H1 (cell line): ENCODE results near the gene PITRM1. TPM values are rescaled to one million over a fixed set of nuclear protein-coding genes. Genes with fewer than 3 reads are reported as not detected.

Source experiments
- CTCF ChIA-PET: fragments of 300-600 bp; sonication (Branson Sonifier 250); formaldehyde crosslinking; loops from one replicate; lab custom pipeline; 2021; ENCODE audit not compliant: partially characterized antibody; lab: Charles Lee
- POLR2A ChIA-PET: fragments of 300-600 bp; sonication (Branson Sonifier 250); formaldehyde crosslinking; loops from one replicate; lab custom pipeline; 2021; ENCODE audit warnings: inconsistent platforms; ENCODE audit not compliant: partially characterized antibody; lab: Charles Lee
- DNase-seq, 2 experiments: peaks; one replicate each; pipeline versions ENCODE4 v3.0.0 to v3.0.0-alpha.2; 2010 to 2022; ENCODE audit warnings: low spot score in 2 of 2, low read depth in 1 of 2, mixed read lengths in 1 of 2
- FAIRE-seq: peaks from 2 replicates; lab custom pipeline; 2011; peaks lifted over from hg19 to GRCh38; lab: Jason Lieb, UNC
- H2AFZ ChIP-seq: 2 replicates; pipeline ENCODE4 v1.8.1; 2012; ENCODE audit warnings: low read length, inconsistent platforms
- H2AK5ac ChIP-seq: 2 replicates; pipeline ENCODE4 v1.6.1; 2013; ENCODE audit warnings: low read depth, low read length
- H2BK120ac ChIP-seq: replicated peaks from 2 replicates; pipeline ENCODE3; 2013; ENCODE audit warnings: low read depth, low read length, inconsistent platforms
- H2BK12ac ChIP-seq: 2 replicates; pipeline ENCODE4 v1.6.1; 2013; ENCODE audit warnings: low read depth, low read length
- H2BK15ac ChIP-seq: 2 replicates; pipeline ENCODE4 v1.6.1; 2013; ENCODE audit warnings: low read length
- H2BK20ac ChIP-seq: 2 replicates; pipeline ENCODE4 v1.6.1; 2013; ENCODE audit warnings: low read length
- H2BK5ac ChIP-seq: 2 replicates; pipeline ENCODE4 v1.6.1; 2013; ENCODE audit warnings: low read depth, low read length
- H3K14ac ChIP-seq: 2 replicates; pipeline ENCODE4 v1.6.1; 2013; ENCODE audit warnings: inconsistent platforms; ENCODE audit not compliant: insufficient read length
- H3K18ac ChIP-seq: 2 replicates; pipeline ENCODE4 v1.6.1; 2013; ENCODE audit warnings: low read length; ENCODE audit errors: extremely low read depth
- H3K23ac ChIP-seq: 2 replicates; pipeline ENCODE4 v1.6.1; 2013; ENCODE audit warnings: inconsistent platforms; ENCODE audit not compliant: insufficient read length
- H3K23me2 ChIP-seq: 2 replicates; pipeline ENCODE4 v1.6.1; 2013; ENCODE audit warnings: low read depth, low read length
- H3K27ac ChIP-seq: 2 replicates; pipeline ENCODE4 v1.6.1; 2011; ENCODE audit warnings: low read depth, low read length, inconsistent platforms
- H3K27me3 ChIP-seq, 4 experiments: replicated peaks in 1 of 4; 1 replicate in 1 of 4; 2 replicates in 3 of 4; pipeline versions ENCODE4 v1.6.1 to v1.8.1; 2011 to 2013; ENCODE audit warnings: low read length in 3 of 4, mild to moderate bottlenecking in 3 of 4, inconsistent platforms in 2 of 4, mixed read lengths in 2 of 4, moderate library complexity in 1 of 4; ENCODE audit not compliant: control insufficient read depth in 3 of 4, insufficient read depth in 3 of 4; ENCODE audit errors: extremely low read depth in 1 of 4
- H3K36me3 ChIP-seq, 4 experiments: 2 replicates each; pipeline versions ENCODE4 v1.6.1 to v1.8.1; 2011 to 2013; ENCODE audit warnings: mild to moderate bottlenecking in 4 of 4, low read length in 3 of 4, moderate library complexity in 2 of 4, control low read depth in 1 of 4, inconsistent platforms in 1 of 4; ENCODE audit not compliant: insufficient read depth in 4 of 4, control insufficient read depth in 2 of 4
- H3K4ac ChIP-seq: replicated peaks from 2 replicates; pipeline ENCODE3; 2013; ENCODE audit warnings: low read length, low read depth, mixed read lengths, inconsistent platforms; ENCODE audit not compliant: insufficient read length
- H3K4me1 ChIP-seq, 4 experiments: replicated peaks in 1 of 4; 1 replicate in 1 of 4; 2 replicates in 3 of 4; pipeline versions ENCODE4 v1.6.1 to v1.8.1; 2011 to 2013; ENCODE audit warnings: low read length in 3 of 4, inconsistent platforms in 2 of 4, mixed read lengths in 1 of 4; ENCODE audit not compliant: insufficient read depth in 4 of 4, control insufficient read depth in 3 of 4
- H3K4me2 ChIP-seq, 2 experiments: 2 replicates each; pipeline versions ENCODE4 v1.6.1 to v1.8.1; 2011 to 2013; ENCODE audit warnings: low read depth in 2 of 2, low read length in 2 of 2, control low read depth in 1 of 2, inconsistent platforms in 1 of 2, mild to moderate bottlenecking in 1 of 2; ENCODE audit not compliant: insufficient read depth in 1 of 2
- H3K4me3 ChIP-seq, 4 experiments: fragments of 200-600, 300-600 bp in 1 of 4; sonication (generic), shearing (Covaris generic), sonication (Bioruptor Twin) in 1 of 4; 2 replicates each; pipeline versions ENCODE4 v1.5.1 to v1.8.1; 2011 to 2016; ENCODE audit warnings: low read length in 4 of 4, low read depth in 3 of 4, control low read depth in 2 of 4, inconsistent platforms in 2 of 4, mild to moderate bottlenecking in 2 of 4, mixed read lengths in 1 of 4, moderate library complexity in 1 of 4; ENCODE audit not compliant: insufficient read depth in 2 of 4; ENCODE audit errors: extremely low read depth in 1 of 4
- H3K56ac ChIP-seq: replicated peaks from 2 replicates; pipeline ENCODE3; 2013; ENCODE audit warnings: low read depth, mild to moderate bottlenecking, mixed read lengths, low read length, inconsistent platforms; ENCODE audit not compliant: insufficient read length
- H3K79me1 ChIP-seq: 2 replicates; pipeline ENCODE4 v1.6.1; 2013; ENCODE audit warnings: low read depth, low read length, control low read depth
- H3K79me2 ChIP-seq, 2 experiments: 2 replicates each; pipeline versions ENCODE4 v1.6.1 to v1.8.1; 2012 to 2013; ENCODE audit warnings: low read length in 2 of 2, mild to moderate bottlenecking in 2 of 2, inconsistent platforms in 1 of 2; ENCODE audit not compliant: insufficient read depth in 2 of 2, control insufficient read depth in 1 of 2
- H3K9ac ChIP-seq, 4 experiments: replicated peaks in 1 of 4; 1 replicate in 1 of 4; 2 replicates in 3 of 4; pipeline versions ENCODE4 v1.6.1 to v1.8.1; 2011 to 2013; ENCODE audit warnings: low read depth in 3 of 4, low read length in 3 of 4, control low read depth in 2 of 4, mild to moderate bottlenecking in 2 of 4, moderate library complexity in 2 of 4, inconsistent platforms in 1 of 4; ENCODE audit errors: extremely low read depth in 1 of 4
- H3K9me3 ChIP-seq, 2 experiments: 2 replicates each; pipeline versions ENCODE4 v1.6.1 to v1.8.1; 2012 to 2013; ENCODE audit warnings: mild to moderate bottlenecking in 2 of 2, moderate library complexity in 2 of 2, control low read depth in 1 of 2, inconsistent platforms in 1 of 2, low read depth in 1 of 2, low read length in 1 of 2, mixed read lengths in 1 of 2; ENCODE audit not compliant: insufficient read depth in 2 of 2
- H4K20me1 ChIP-seq, 2 experiments: replicated peaks in 1 of 2; 2 replicates each; pipeline versions ENCODE3 to v1.8.1; 2011 to 2013; ENCODE audit warnings: inconsistent platforms in 2 of 2, low read length in 2 of 2, mild to moderate bottlenecking in 1 of 2; ENCODE audit not compliant: insufficient read depth in 2 of 2, control insufficient read depth in 1 of 2
- H4K5ac ChIP-seq: 2 replicates; pipeline ENCODE4 v1.6.1; 2013; ENCODE audit warnings: low read length, low read depth, mixed read lengths, inconsistent platforms; ENCODE audit not compliant: insufficient read length
- H4K8ac ChIP-seq: 2 replicates; pipeline ENCODE4 v1.8.0; 2013; ENCODE audit warnings: mild to moderate bottlenecking, moderate library complexity, low read length, inconsistent platforms; ENCODE audit not compliant: insufficient read depth; ENCODE audit errors: extremely low read depth
- H4K91ac ChIP-seq: replicated peaks from 2 replicates; pipeline ENCODE3; 2013; ENCODE audit warnings: low read length, mixed read lengths, inconsistent platforms; ENCODE audit not compliant: insufficient read length
- ATF3 ChIP-seq: IDR thresholded peaks from 2 replicates; pipeline ENCODE4 v1.6.1; 2011; ENCODE audit warnings: low read depth, mild to moderate bottlenecking, low read length; ENCODE audit not compliant: insufficient read depth
- E2F6 ChIP-seq: IDR thresholded peaks from 2 replicates; pipeline ENCODE4 v1.6.1; 2012; ENCODE audit warnings: inconsistent platforms
- JUND ChIP-seq: IDR thresholded peaks from 2 replicates; pipeline ENCODE4 v1.6.1; 2011; ENCODE audit warnings: mild to moderate bottlenecking, improper control_type of control experiment, low read length
- KDM4A ChIP-seq: IDR thresholded peaks from one replicate; pipeline ENCODE4 v1.7.1; 2012; ENCODE audit warnings: low read depth, mild to moderate bottlenecking, moderate library complexity, low read length, inconsistent platforms; ENCODE audit not compliant: severe bottlenecking
- KDM5A ChIP-seq: fragments of 200-600 bp; IDR thresholded peaks from 2 replicates; pipeline ENCODE4 v1.7.1; 2012; ENCODE audit warnings: mild to moderate bottlenecking, low read length, inconsistent platforms, mixed read lengths
- MAX ChIP-seq: IDR thresholded peaks from 2 replicates; pipeline ENCODE4 v1.6.1; 2012; ENCODE audit warnings: inconsistent platforms
- RXRA ChIP-seq: IDR thresholded peaks from 2 replicates; pipeline ENCODE4 v1.6.1; 2011; ENCODE audit warnings: low read depth, mild to moderate bottlenecking, low read length, moderate library complexity; ENCODE audit not compliant: insufficient read depth
- SP2 ChIP-seq: IDR thresholded peaks from 2 replicates; pipeline ENCODE4 v1.6.1; 2012; ENCODE audit warnings: mild to moderate bottlenecking, low read length, inconsistent platforms
- SP4 ChIP-seq: IDR thresholded peaks from 2 replicates; pipeline ENCODE4 v1.6.1; 2012; ENCODE audit warnings: low read length, inconsistent platforms
- YY1 ChIP-seq: IDR thresholded peaks from 2 replicates; pipeline ENCODE4 v1.6.1; 2011; ENCODE audit warnings: low read depth, mild to moderate bottlenecking, low read length
- ZNF274 ChIP-seq: IDR thresholded peaks from 2 replicates; pipeline ENCODE4 v1.7.0; 2012; ENCODE audit warnings: low read length, borderline replicate concordance; ENCODE audit errors: extremely low read depth
- WGBS, 2 experiments: shearing (Covaris generic) in 1 of 2; methylation state at CpG; one replicate each; pipeline versions ENCODE4 v1.1.6 to v1.1.7; 2013 to 2015; ENCODE audit warnings: low lambda C conversion rate in 2 of 2, mixed read lengths in 2 of 2, inconsistent platforms in 1 of 2, low coverage in 1 of 2, missing lambda C conversion rate in 1 of 2; ENCODE audit not compliant: insufficient replicate concordance in 2 of 2, insufficient coverage in 1 of 2, insufficient read length in 1 of 2; ENCODE audit errors: extremely low coverage in 1 of 2, missing lambda C conversion rate in 1 of 2; 5-methylcytosine and 5-hydroxymethylcytosine counted together
- polyA plus RNA-seq, 7 experiments: library from polyadenylated mRNA; depleted of rRNA in 3 of 7; stranded (reverse) in 5 of 7; unstranded in 2 of 7; fragments of >200 nt in 5 of 7; fragments of 200-250 nt in 2 of 7; gene quantifications; 1 replicate in 5 of 7; 2 replicates in 1 of 7; 4 replicates in 1 of 7; pipeline versions ENCODE4 v1.2.1 to v1.2.3, GENCODE V29; 2011 to 2013; ENCODE audit warnings: missing spikeins in 2 of 7, mixed read lengths in 2 of 7
- total RNA-seq: library from RNA; stranded (reverse); fragmentation: NEBNext Ultra II Directional; extraction: Animal tissue kit (Norgen Biotek cat#: 25700); gene quantifications from 2 replicates; pipeline ENCODE4 v1.2.1, GENCODE V29; 2021

The PITRM1 gene
- total and polyA plus RNA-seq, 2 of the 8 experiments (the other 6 are each of a cell fraction or from before 2014, with no cell fraction given), result 18.6 to 31.5 TPM

GRCh38 chr10:3167611-3168330 lies 4.8 kb downstream of the PITRM1 start:
- H3K36me3 ChIP-seq, result peaks cover 0 to 18% (median 8%) of the 10 kb centered on the region in 4 experiments; a peak in 3 of 8 replicates
- H2AK5ac ChIP-seq, result no peak overlapping the region
- H3K14ac ChIP-seq, result no peak overlapping the region
- H3K4me1 ChIP-seq, result 0 out of 7 replicates have a peak, but pooled peaks cover 0 to 3% (median 0%) of the 10 kb centered on the region in 4 experiments
- no peak for FAIRE-seq
- no peak overlapping the region for H3K56ac ChIP-seq
- H3K4ac ChIP-seq, result no peak overlapping the region
- no peak overlapping the region; the same call in 1 of the 2 replicates for H2BK5ac ChIP-seq
- no peak overlapping the region for H3K27ac ChIP-seq
- no peak overlapping the region for H3K4me3 ChIP-seq
- DNase-seq, result no peak
- ChIA-PET POLR2A (interaction anchor here (0.6 kb wide), 1 partner anchor 14 kb away, joined by 3 read pairs; no protein-coding TSS in a partner anchor), CTCF (interaction anchor here (1.0 to 1.9 kb wide), 2 partner anchors 13 to 25 kb away, joined by 4 to 5 read pairs; no protein-coding TSS in a partner anchor)
- H2BK15ac ChIP-seq, result no peak overlapping the region
- H3K23me2 ChIP-seq, result no peaks in the 10 kb centered on the region; the same call in 1 of the 2 replicates
- H3K18ac ChIP-seq, result no peak overlapping the region
- no peaks in the 10 kb centered on the region for H3K27me3 ChIP-seq
- no peak overlapping the region for H3K9ac ChIP-seq
- no peaks in the 10 kb centered on the region for H3K9me3 ChIP-seq
- 93% methylated on average over 21 of the region's 21 CpGs; no CpG with 5 or more reads in 1 of the 2 experiments for WGBS, 2 experiments
- H4K5ac ChIP-seq, result no peak overlapping the region
- H4K91ac ChIP-seq, result no peak overlapping the region
- H4K8ac ChIP-seq, result no peak overlapping the region
- no peak overlapping the region for H2BK20ac ChIP-seq
- no peak overlapping the region for H2BK120ac ChIP-seq
- H2AFZ ChIP-seq, result no peak overlapping the region
- no peak overlapping the region for H3K4me2 ChIP-seq
- H2BK12ac ChIP-seq, result no peak overlapping the region
- H3K79me2 ChIP-seq, result no peaks in the 10 kb centered on the region; a peak in 1 of 4 replicates
- no peak overlapping the region for H3K23ac ChIP-seq
- peaks cover 0 to 5% of the 10 kb centered on the region in 2 experiments for H4K20me1 ChIP-seq
- H3K79me1 ChIP-seq, result no peaks in the 10 kb centered on the region
- TF ChIP-seq E2F6, result no peak
- TF ChIP-seq YY1, result no peak
- no peak for TF ChIP-seq KDM4A
- TF ChIP-seq KDM5A, result no peak
- no peak for TF ChIP-seq SP2
- no peak for TF ChIP-seq RXRA
- no peak for TF ChIP-seq MAX
- TF ChIP-seq SP4, result no peak
- no peak for TF ChIP-seq ATF3
- no peak for TF ChIP-seq JUND
- no peak for TF ChIP-seq ZNF274
